Raji (cell line): Measurements from ENCODE around the gene CMTR1.

Experiments
- POLR2A ChIP-seq: IDR thresholded peaks from 2 replicates; pipeline ENCODE4 v1.6.1; 2011; ENCODE audit warnings: low read depth, low read length, control low read depth; ENCODE audit not compliant: insufficient read depth

CMTR1 gene, protein sequence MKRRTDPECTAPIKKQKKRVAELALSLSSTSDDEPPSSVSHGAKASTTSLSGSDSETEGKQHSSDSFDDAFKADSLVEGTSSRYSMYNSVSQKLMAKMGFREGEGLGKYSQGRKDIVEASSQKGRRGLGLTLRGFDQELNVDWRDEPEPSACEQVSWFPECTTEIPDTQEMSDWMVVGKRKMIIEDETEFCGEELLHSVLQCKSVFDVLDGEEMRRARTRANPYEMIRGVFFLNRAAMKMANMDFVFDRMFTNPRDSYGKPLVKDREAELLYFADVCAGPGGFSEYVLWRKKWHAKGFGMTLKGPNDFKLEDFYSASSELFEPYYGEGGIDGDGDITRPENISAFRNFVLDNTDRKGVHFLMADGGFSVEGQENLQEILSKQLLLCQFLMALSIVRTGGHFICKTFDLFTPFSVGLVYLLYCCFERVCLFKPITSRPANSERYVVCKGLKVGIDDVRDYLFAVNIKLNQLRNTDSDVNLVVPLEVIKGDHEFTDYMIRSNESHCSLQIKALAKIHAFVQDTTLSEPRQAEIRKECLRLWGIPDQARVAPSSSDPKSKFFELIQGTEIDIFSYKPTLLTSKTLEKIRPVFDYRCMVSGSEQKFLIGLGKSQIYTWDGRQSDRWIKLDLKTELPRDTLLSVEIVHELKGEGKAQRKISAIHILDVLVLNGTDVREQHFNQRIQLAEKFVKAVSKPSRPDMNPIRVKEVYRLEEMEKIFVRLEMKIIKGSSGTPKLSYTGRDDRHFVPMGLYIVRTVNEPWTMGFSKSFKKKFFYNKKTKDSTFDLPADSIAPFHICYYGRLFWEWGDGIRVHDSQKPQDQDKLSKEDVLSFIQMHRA

DNA sequence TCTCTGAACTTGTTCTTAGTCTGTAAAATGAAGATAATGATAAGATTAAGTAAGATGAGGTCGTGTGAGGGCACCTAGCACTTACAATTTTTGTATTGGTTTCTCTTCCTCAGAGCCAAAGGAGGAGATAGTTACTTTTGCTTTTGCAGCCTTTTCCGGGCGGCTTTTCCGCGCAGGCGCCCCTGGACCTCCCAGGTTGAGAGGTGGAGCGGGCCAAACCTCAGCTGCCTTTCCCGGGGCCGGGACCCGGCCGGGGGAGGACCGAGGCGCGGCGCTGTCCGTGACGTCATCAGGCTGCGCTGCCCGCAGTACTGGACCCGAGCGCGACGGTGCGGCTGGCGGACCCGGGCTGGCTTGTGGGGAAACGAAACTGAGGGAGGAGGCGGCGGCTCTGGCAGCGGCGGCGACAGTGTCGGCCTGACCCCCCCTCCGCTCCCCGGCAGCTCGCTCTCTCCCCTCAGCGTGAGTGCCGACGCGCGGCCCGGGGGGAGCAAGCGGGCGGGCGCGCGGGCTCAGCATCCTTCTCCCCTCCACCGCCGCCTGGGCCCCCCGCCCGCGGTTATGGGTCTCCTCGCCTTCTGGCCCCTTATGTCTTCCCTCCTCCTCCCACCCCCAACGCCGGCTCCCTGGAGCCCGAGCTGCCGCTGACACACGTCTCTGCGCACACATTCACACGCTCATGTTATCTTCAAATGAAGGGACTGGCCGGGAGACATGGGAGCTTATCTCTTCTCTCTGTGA is at the start of gene CMTR1:
CMTR1 (plus strand) TSS at position 306 of the 741 bp plus-strand sequence. CDS start 2,409 bp downstream, outside the sequence.
- TF ChIP-seq POLR2A: peak; percentile 72

DNA sequence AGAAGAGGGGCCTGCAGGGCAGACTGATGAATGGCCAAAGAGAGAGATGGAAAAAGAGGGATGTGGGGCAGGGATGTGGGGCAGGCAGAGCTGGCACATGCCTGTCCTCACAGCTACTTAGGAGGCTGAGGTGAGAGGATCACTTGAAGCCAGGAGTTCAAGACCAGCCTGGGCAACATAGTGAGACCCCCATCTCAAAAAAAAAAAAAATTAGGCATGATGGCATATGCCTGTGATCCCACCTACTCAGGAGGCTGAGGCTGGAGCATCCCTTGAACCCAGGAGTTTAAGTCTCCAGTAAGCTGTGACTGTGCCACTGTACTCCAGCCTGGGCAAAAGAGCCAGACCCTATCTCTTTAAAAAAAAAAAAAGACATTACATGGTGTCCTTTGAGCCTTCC is 44.4 kb upstream of the CMTR1 start:
- no peak for TF ChIP-seq POLR2A

DNA sequence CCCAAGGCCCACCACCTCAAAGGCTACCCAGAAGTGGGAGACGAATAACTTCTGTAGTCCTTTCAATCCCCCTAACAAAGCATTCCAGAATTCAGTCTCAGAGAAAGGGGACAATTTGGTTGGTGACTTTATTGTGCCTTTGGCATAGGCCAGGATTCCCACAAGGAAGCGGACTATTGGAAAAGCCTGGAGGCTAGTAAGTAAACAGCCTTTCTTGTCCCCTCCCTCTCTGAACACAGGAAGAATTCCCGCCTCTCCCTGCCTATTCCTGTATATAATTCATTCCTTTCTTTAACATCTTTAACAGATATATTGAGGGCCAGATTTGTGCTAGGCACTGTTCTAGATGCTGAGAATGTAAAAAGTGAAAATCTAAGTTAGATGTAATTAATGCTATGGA is 43.2 kb upstream of the CMTR1 start:
- TF ChIP-seq POLR2A: no peak

DNA sequence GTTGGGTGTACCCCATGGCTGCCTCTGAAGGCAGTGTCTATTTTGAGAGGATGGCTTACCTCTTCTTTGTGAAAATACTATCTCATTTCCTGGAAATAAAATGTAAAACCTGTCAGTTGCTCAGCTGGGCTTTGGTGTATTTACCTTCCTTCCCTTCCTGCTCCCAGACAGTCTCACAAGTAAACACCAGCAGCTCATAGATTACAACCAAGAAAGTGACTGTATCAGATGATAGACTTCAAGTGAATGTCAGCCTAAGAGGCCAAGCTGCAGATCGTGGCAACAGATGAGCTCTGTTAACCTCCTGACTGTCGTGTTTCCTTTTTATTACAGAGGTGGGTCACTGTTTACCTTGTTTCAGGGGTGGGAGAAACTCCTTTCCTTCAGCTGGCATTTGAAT is 41.9 kb upstream of the CMTR1 start:
- TF ChIP-seq POLR2A: no peak

DNA sequence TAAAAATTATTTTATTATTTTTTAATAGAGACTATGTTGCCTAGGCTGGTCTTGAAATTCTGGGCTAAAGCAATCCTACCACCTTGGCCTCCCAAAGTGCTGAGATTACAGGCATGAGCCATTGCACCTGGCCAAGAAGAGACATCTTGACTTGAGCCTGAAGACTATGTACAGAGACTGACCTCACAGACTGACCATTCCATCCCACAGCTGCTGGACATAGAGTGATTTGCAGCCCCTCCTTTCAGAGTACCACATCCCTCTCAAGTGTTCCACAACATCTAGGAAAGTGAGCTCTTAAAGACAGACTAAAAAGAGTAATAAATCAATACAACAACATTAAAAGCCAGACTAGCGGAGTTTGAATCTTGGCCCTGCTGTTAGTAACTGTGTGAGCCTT is 40.2 kb upstream of the CMTR1 start:
- TF ChIP-seq POLR2A: no peak

DNA sequence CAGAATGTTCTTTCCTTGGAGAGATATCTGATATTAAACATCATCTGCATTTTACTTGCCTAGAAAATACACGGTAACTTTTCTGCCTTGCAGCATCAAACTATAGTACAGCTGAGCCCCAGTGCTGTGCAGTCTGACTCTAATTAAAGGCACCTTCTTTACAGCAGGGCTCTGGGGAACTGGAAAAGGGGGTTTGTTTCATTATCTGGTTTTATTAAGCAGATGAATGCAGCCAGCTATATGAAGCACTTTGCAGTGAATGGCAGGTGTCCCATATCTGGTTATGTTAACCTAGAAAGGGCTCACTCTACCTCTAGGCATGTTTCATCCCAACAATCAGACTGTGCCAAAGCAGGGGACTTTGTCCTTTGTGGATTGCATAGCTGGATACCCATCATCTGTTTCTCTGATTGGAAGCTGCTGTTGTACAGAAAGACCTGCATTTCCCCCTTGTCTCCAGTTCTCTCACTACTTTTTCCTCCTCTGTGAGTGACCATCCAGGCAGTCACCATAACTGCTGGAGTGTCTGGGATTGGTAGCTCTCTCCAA is 39.6 kb upstream of the CMTR1 start:
- no peak for TF ChIP-seq POLR2A

DNA sequence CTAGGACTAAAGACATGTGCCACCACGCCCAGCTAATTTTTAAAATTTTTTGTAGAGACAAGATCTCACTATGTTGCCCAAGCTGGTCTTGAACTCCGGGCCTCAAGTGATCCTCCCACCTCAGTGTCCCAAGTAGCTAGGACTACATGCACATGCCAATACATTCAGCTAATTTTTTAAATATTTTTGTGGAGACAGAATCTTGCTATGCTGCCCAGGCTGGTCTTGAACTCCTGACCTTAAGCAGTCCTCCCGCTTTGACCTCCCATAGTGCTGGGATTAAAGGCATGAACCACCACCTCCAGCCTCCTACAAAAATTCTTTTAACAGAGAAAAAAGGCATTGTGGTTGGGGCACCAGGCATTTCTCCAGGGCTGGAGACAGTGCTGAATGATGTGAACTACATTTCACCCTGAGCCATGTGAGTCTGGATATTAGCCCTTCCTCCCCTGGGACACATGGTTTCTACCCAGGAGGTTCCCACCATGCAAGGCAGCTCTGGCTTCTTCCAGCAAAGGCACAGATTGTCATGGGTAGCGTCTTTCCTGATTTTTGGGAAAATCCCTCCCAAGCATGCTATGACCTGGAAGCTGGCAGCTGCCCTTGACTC is 36.3 kb upstream of the CMTR1 start:
- no peak for TF ChIP-seq POLR2A

DNA sequence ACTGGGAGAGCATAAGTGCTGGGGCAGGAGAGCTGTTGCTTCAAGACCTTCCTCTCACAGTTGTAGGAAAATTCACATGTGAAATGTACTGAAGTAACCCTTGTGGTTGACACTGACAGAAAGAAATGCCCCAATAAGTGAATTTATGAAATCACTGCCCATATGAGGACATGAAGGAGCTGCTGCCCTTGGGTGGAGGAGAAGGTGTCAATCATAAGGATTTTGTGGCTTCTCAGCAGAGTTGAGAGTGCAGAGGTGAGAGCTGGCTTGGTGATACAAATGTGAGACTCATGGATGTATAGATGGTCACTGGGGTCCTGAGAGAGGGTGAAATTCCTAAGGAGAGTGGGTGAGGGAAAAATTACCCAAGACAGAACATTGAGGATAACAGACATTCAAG is 33.9 kb upstream of the CMTR1 start:
- no peak for TF ChIP-seq POLR2A

DNA sequence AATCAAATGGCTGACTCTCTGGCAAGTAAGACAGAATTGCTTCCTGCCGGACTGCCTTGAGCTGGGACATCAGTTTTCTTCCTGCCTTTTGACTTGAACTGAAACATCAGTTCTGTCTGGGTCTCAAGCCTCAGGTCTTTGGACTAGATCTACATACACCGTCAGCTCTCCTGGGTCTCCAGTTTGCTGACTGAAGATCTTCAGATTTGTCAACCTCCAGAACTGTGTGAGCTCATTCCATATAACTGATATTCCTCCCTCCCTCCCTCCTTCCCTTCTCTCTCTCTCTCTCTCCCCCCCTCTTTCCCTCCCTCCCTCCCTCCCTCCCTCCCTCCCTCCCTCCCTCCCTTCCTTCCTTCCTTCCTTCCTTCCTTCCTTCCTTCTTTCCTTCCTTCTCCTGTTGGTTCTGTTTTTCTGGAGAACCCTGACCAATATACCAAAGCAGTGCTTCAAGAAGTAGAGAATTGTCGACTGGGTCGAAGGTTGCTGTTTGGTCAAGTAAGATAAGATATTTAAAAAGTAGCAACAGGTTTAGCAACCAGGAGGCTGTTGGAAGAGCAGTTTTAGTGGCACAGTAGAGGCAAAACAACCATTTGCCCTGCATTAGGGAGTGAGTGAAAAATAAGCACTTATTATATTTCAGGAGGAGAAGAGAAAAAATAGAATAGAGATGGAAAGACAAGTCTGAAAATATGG is 33.1 kb upstream of the CMTR1 start:
- no peak for TF ChIP-seq POLR2A

DNA sequence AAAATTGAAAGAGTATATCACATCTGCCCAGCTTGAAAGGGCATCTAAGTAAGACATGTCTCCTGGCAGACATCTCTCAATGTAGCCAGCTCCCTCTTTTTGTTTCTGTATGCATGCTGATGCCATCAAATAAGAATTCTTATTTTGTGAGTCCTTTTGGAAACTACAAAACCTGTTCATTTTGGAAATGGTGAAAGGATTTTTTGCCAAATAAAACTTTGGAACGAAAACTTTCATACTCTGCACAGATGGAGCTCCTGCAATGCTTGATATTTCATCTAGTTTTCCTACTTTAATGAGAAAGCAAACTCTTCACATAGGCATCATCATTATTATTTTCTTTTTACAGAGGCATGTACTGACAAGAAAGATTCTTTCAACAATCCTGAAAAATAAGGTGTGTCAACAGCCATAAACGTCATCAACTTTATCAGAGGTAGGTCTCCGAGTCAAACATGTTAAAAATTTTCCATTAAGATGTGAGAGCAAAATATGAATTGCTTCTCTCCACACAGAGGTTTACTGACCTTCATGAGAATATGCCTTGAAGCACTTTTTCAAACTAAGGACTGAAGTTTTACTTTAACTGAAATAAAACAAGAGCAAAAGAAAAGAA is 26.2 kb upstream of the CMTR1 start:
- TF ChIP-seq POLR2A: no peak

DNA sequence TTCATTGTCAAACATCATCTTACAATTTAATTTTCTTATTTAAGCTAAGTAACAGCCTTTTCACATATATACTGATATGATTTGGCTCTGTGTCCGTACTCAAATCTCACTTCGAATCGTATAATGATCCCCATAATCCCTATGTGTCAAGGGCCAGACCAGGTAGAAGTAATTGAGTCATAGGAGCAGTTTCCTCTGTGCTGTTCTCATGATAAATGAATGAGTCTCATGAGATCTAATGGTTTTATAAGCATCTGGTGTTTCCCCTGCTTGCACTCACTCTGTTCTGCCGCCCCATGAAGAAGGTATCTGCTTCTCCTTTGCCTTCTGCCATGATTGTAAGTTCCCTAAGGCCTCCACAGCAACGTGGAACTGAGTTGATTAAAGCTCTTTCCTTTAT is 25.1 kb upstream of the CMTR1 start:
- TF ChIP-seq POLR2A: no peak

DNA sequence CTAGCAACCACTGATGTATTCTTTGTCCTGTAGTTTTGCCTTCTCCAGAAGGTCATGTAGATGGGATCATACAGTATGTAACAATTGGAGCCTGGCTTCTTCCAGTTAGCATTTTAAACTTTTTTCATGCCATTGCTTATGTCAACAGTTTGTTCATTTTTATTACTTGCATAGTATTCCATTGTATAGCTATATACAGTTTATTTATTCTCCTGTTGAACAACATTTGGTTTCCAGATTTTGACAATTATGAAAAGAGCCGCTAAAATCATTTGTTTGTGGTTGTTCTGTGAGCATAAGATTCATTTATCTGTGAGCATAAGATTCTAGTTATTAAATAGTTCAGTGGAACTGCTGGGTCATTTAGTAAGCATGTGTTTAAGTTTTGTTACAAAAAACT is 23.5 kb upstream of the CMTR1 start:
- TF ChIP-seq POLR2A: no peak

DNA sequence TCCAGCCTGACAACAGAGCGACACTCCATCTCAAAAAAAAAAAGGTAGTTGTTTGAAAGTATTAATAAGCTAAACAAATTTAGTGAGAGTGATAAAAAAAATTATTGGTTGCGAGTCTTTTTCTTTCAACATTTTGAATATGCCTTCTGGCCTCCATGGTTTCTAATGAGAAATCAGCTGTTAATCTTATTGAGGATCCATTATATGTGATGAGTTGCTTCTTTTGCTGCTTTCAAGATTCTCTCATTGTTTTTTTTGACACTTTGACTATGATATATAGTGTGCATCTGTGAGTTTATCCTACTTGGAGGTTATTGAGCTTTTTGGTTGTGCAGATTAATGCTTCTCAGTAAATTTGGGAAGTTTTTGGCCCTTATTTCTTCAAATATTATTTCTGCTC is 15.6 kb upstream of the CMTR1 start:
- TF ChIP-seq POLR2A: no peak

DNA sequence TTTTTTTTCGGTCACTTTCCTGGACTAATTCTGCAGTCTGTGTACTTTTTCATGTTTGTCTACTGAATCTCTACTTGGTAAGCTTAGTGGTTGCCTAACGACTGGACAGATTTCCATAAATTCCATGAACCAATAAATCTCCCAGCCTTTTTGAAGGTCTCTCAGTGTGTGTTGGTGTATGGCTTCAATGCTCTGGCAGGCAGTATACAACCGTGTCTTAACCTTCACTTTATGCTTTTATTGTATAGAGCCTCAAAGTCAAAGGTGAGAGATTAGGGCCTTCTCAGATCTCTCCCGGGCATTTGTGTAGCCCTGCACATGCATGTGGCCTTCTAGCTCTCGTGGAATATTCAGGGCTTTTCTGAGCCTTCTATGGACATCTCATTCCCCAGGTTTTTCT is 14.3 kb upstream of the CMTR1 start:
- no peak for TF ChIP-seq POLR2A
